OCI-LY1 (cell line): ENCODE results near the gene CACNA1I.

Experiments
- H2AFZ ChIP-seq: fragments of 200-600 bp; sonication (generic), shearing (Covaris generic); 2 replicates; pipeline ENCODE4 v1.6.0; 2014; ENCODE audit warnings: antibody characterized with exemption, mild to moderate bottlenecking, low read length
- H3F3A ChIP-seq: fragments of 200-600 bp; sonication (generic), shearing (Covaris generic); 2 replicates; pipeline ENCODE4 v1.6.0; 2014; ENCODE audit warnings: mild to moderate bottlenecking, antibody characterized with exemption, low read length, moderate library complexity; ENCODE audit not compliant: insufficient read depth
- H3K27ac ChIP-seq: fragments of 200-600 bp; sonication (generic); 2 replicates; pipeline ENCODE4 v1.5.1; 2014; ENCODE audit warnings: low read length, mixed run types, mild to moderate bottlenecking, low read depth; ENCODE audit not compliant: poor library complexity, severe bottlenecking
- H3K27me3 ChIP-seq: fragments of 200-600 bp; sonication (generic); 2 replicates; pipeline ENCODE4 v1.6.0; 2014; ENCODE audit warnings: antibody characterized with exemption, mild to moderate bottlenecking, low read length, moderate library complexity; ENCODE audit not compliant: insufficient read depth
- H3K36me3 ChIP-seq: fragments of 200-600 bp; sonication (generic); 2 replicates; pipeline ENCODE4 v1.6.1; 2014; ENCODE audit warnings: mild to moderate bottlenecking, antibody characterized with exemption, low read length, moderate library complexity, mixed read lengths; ENCODE audit not compliant: insufficient read depth
- H3K4me1 ChIP-seq: fragments of 200-600 bp; sonication (generic); 2 replicates; pipeline ENCODE4 v1.5.1; 2014; ENCODE audit warnings: mild to moderate bottlenecking, low read length, moderate library complexity; ENCODE audit not compliant: insufficient read depth, severe bottlenecking
- H3K4me2 ChIP-seq: fragments of 200-600 bp; sonication (generic), shearing (Covaris generic); 2 replicates; pipeline ENCODE4 v1.6.1; 2014; ENCODE audit warnings: low read length
- H3K4me3 ChIP-seq: fragments of 200-600 bp; sonication (generic); 2 replicates; pipeline ENCODE4 v1.5.1; 2014; ENCODE audit warnings: low read length, low read depth, mild to moderate bottlenecking, mixed read lengths; ENCODE audit not compliant: poor library complexity, severe bottlenecking
- H3K79me2 ChIP-seq: fragments of 200-600 bp; shearing (Covaris generic); 2 replicates; pipeline ENCODE4 v1.6.1; 2016; ENCODE audit warnings: mixed run types, low read length, mixed read lengths; ENCODE audit not compliant: insufficient read depth
- H3K9ac ChIP-seq: fragments of 200-600 bp; sonication (generic), shearing (Covaris generic); 2 replicates; pipeline ENCODE4 v1.6.1; 2014; ENCODE audit warnings: mild to moderate bottlenecking, low read length, mixed read lengths
- H3K9me2 ChIP-seq: fragments of 200-600 bp; sonication (generic), shearing (Covaris generic); 2 replicates; pipeline ENCODE4 v1.6.1; 2014; ENCODE audit warnings: low read depth, mild to moderate bottlenecking, low read length, mixed read lengths
- H3K9me3 ChIP-seq: fragments of 200-600 bp; shearing (Covaris generic); 2 replicates; pipeline ENCODE4 v1.6.1; 2014; ENCODE audit warnings: low read length, mixed read lengths
- H4K20me1 ChIP-seq: fragments of 200-600 bp; sonication (generic), shearing (Covaris generic); 2 replicates; pipeline ENCODE4 v1.6.0; 2016; ENCODE audit warnings: mild to moderate bottlenecking, low read length; ENCODE audit not compliant: insufficient read depth
- EZH2 ChIP-seq: fragments of 200-600 bp; sonication (generic), shearing (Covaris generic); IDR thresholded peaks from 2 replicates; pipeline ENCODE4 v1.8.0; 2017; ENCODE audit warnings: borderline replicate concordance, mixed run types, mild to moderate bottlenecking, antibody characterized with exemption, low read length, moderate library complexity, mixed read lengths
- TF ChIP-seq, protein P1 (sequence below): fragments of 200-600 bp; sonication (generic), shearing (Covaris generic); IDR thresholded peaks from 2 replicates; pipeline ENCODE4 v1.5.1; 2017; ENCODE audit warnings: mild to moderate bottlenecking, antibody characterized with exemption, low read length, moderate library complexity, mixed read lengths

CACNA1I gene

DNA sequence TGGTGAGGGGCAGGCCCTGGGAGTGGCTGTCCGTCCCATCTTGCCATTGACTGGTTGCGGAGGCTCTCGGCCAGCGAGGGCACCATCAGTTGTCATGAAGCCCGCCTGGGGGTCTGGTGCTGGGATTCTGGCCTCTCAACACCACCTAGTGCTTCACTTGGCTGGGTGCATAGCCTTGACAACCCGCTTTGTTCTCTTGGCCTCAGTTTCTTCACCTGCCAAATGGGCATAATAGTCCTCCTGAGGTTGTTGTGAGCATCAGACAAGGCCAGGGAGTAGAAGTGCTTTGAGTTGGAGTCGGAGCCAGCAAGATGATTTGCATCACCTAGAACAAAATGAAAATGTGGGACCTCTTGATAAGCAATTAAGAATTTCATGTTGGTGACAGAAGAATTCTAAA lies 1.5 kb upstream of the CACNA1I start:
- Histone ChIP-seq H3K79me2 (no peaks in the 10 kb centered on the region), H4K20me1 (no peaks in the 10 kb centered on the region), H3K9me3 (no peaks in the 10 kb centered on the region), H3K9me2 (no peaks in the 10 kb centered on the region), H3K9ac (no peak overlapping the region), H3K27ac (no peak overlapping the region), H2AFZ (no peak overlapping the region), H3K27me3 (no peaks in the 10 kb centered on the region), H3K4me3 (no peak overlapping the region), H3K4me1 (no peaks in the 10 kb centered on the region), H3K4me2 (no peak overlapping the region), H3F3A (no peaks in the 10 kb centered on the region), H3K36me3 (no peaks in the 10 kb centered on the region)
- TF ChIP-seq EZH2: no peak
- TF ChIP-seq, protein P1, sequence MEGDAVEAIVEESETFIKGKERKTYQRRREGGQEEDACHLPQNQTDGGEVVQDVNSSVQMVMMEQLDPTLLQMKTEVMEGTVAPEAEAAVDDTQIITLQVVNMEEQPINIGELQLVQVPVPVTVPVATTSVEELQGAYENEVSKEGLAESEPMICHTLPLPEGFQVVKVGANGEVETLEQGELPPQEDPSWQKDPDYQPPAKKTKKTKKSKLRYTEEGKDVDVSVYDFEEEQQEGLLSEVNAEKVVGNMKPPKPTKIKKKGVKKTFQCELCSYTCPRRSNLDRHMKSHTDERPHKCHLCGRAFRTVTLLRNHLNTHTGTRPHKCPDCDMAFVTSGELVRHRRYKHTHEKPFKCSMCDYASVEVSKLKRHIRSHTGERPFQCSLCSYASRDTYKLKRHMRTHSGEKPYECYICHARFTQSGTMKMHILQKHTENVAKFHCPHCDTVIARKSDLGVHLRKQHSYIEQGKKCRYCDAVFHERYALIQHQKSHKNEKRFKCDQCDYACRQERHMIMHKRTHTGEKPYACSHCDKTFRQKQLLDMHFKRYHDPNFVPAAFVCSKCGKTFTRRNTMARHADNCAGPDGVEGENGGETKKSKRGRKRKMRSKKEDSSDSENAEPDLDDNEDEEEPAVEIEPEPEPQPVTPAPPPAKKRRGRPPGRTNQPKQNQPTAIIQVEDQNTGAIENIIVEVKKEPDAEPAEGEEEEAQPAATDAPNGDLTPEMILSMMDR: no peak

DNA sequence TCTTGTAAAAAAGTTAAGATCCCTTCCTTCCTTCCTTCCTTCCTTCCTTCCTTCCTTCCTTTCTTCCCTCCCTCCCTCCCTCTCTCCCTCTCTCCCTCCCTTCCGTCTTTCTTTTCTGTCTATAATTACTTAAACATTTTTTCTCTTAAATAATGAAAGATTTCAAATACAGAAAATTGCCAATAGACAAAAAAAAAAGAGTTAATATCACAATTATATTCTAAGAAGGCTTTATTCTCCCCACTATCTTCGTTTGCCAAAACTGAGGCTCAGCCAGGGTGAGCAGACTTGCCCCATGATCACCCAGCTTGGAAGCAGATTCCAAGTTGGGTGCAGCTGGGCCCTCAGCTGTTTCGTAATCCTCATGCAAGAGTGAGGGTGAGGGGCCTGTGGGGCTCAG lies 327 bp upstream of the CACNA1I start:
- H3K36me3 ChIP-seq: no peaks in the 10 kb centered on the region
- H3K9me2 ChIP-seq: no peaks in the 10 kb centered on the region
- H3K27me3 ChIP-seq: no peaks in the 10 kb centered on the region
- no peak overlapping the region for H2AFZ ChIP-seq
- no peaks in the 10 kb centered on the region for H3K4me1 ChIP-seq
- no peak overlapping the region for H3K9ac ChIP-seq
- no peak overlapping the region for H3K27ac ChIP-seq
- no peaks in the 10 kb centered on the region for H3K79me2 ChIP-seq
- no peak overlapping the region for H3K4me3 ChIP-seq
- no peaks in the 10 kb centered on the region for H3F3A ChIP-seq
- H3K9me3 ChIP-seq: no peaks in the 10 kb centered on the region
- TF ChIP-seq EZH2: no peak
- no peak overlapping the region for H3K4me2 ChIP-seq
- no peaks in the 10 kb centered on the region for H4K20me1 ChIP-seq

DNA sequence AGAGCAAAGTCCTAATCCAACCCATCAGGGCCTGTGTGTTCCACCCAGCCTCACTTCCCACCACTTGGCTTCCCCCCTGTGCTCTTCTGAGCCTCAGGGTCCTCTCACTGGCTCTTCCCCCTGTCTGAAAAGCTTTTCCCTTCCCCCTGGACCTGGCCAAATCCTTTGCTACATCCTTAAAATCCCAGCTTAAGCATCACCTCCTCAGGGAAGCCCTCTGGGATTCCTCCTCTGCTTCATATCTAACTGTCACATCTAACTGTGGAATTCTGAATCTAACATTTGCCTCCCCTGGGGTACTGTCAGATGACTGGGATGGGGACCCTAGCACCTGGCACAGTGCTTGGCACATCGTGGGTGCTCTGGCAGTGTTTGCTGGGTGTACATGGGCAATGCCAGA lies 985 bp downstream of the CACNA1I start:
- Histone ChIP-seq H3K4me3 (no peak overlapping the region), H3K4me1 (no peaks in the 10 kb centered on the region), H3K27ac (no peak overlapping the region), H3K36me3 (no peaks in the 10 kb centered on the region), H3K79me2 (no peaks in the 10 kb centered on the region), H3F3A (no peaks in the 10 kb centered on the region), H3K9me3 (no peaks in the 10 kb centered on the region), H4K20me1 (no peaks in the 10 kb centered on the region), H2AFZ (no peak overlapping the region), H3K9ac (no peak overlapping the region), H3K4me2 (no peak overlapping the region), H3K27me3 (no peaks in the 10 kb centered on the region), H3K9me2 (no peaks in the 10 kb centered on the region)
- no peak for TF ChIP-seq EZH2
- TF ChIP-seq, protein P1: no peak

DNA sequence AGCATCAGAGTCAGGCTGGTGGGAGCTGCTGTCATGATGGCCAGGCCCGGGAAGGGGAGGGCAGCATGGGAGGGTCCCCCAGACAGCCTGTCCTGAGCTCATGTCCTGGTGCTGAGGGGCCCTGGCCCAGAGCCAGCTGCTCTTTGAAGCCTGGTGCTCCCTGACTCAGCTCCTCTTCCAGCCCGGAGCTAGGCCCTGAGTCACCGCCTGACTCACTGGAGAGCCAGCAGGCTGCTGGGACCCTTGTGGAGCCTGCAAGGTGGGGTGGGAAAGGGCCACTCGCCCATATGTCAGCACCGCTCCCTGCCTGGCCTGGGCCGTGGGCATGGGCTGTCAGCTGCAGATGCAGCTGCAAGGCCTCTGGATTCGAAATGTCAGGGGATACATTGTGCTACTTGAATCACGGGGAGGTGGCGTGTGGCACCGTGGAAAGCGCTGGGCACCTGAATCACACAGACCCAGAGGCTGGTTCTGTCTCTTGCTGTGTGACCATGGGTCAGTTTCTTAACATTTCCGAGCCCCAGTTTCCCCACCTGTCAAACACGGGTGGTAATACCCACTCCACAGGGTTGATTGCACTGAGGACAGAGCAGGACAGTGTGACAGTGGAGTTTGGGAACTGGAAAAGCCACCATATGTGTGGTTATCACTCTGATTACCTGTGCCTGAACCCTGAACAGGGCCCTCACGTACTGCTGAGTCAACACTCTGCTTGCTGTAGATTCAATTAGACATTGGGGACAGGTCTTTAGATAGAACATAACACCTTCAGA lies 4.4 kb downstream of the CACNA1I start:
- no peak for TF ChIP-seq EZH2
- TF ChIP-seq, protein P1: no peak
- no peak overlapping the region for H3K4me3 ChIP-seq
- no peak overlapping the region for H2AFZ ChIP-seq
- no peaks in the 10 kb centered on the region for H3K9me3 ChIP-seq
- H3K27ac ChIP-seq: no peak overlapping the region
- no peaks in the 10 kb centered on the region for H3F3A ChIP-seq
- H3K4me2 ChIP-seq: no peak overlapping the region
- no peaks in the 10 kb centered on the region for H3K36me3 ChIP-seq
- no peaks in the 10 kb centered on the region for H3K79me2 ChIP-seq
- H3K27me3 ChIP-seq: no peaks in the 10 kb centered on the region
- H3K9me2 ChIP-seq: no peaks in the 10 kb centered on the region
- H4K20me1 ChIP-seq: no peaks in the 10 kb centered on the region
- H3K4me1 ChIP-seq: no peaks in the 10 kb centered on the region
- H3K9ac ChIP-seq: no peak overlapping the region
